Fibroblast of lung (primary cell): ENCODE results near the gene KCNA3. TPM values are rescaled to one million over a fixed set of nuclear protein-coding genes. Genes with fewer than 3 reads are reported as not detected.

Experiments
- DNase-seq, 2 donors: peaks; one replicate each; pipeline versions ENCODE4 v3.0.0 to v3.0.0-alpha.2; 2010; ENCODE audit warnings: low read depth in 2 of 2
- H2AFZ ChIP-seq: 2 replicates; pipeline ENCODE4 v1.5.1; 2012; ENCODE audit warnings: low read length, control low read depth, inconsistent platforms
- H3K27ac ChIP-seq: 2 replicates; pipeline ENCODE4 v1.5.1; 2011; ENCODE audit warnings: low read length, control low read depth; ENCODE audit not compliant: insufficient read depth
- H3K27me3 ChIP-seq: 2 replicates; pipeline ENCODE4 v1.5.1; 2011; ENCODE audit warnings: mild to moderate bottlenecking, low read length; ENCODE audit not compliant: control insufficient read depth, insufficient read depth
- H3K36me3 ChIP-seq: 2 replicates; pipeline ENCODE4 v1.5.1; 2011; ENCODE audit warnings: low read length; ENCODE audit not compliant: control insufficient read depth, insufficient read depth
- H3K4me1 ChIP-seq: 2 replicates; pipeline ENCODE4 v1.5.1; 2011; ENCODE audit warnings: low read length; ENCODE audit not compliant: control insufficient read depth, insufficient read depth; ENCODE audit errors: extremely low read depth
- H3K4me2 ChIP-seq: 2 replicates; pipeline ENCODE4 v1.5.1; 2011; ENCODE audit warnings: low read length, control low read depth; ENCODE audit not compliant: insufficient read depth; ENCODE audit errors: extremely low read depth
- H3K4me3 ChIP-seq, 4 experiments: fragments of 200-600 bp in 1 of 4; sonication (generic) in 1 of 4; replicated peaks in 1 of 4; 2 replicates each; pipeline ENCODE4 v1.5.1; 2011 to 2016; ENCODE audit warnings: low read length in 4 of 4, low read depth in 3 of 4, mild to moderate bottlenecking in 3 of 4, control low read depth in 2 of 4, inconsistent platforms in 1 of 4, mixed read lengths in 1 of 4; ENCODE audit not compliant: insufficient read depth in 1 of 4; ENCODE audit errors: control extremely low read depth in 1 of 4
- H3K79me2 ChIP-seq: 2 replicates; pipeline ENCODE4 v1.5.1; 2012; ENCODE audit warnings: mild to moderate bottlenecking, low read length, inconsistent platforms; ENCODE audit not compliant: control insufficient read depth, insufficient read depth
- H3K9ac ChIP-seq: 2 replicates; pipeline ENCODE4 v1.5.1; 2011; ENCODE audit warnings: mild to moderate bottlenecking, low read length, control low read depth; ENCODE audit not compliant: insufficient read depth
- H3K9me3 ChIP-seq: 2 replicates; pipeline ENCODE4 v1.5.1; 2012; ENCODE audit warnings: low read depth, low read length; ENCODE audit not compliant: control insufficient read depth, insufficient read depth
- H4K20me1 ChIP-seq: 2 replicates; pipeline ENCODE4 v1.5.1; 2011; ENCODE audit warnings: low read length; ENCODE audit not compliant: control insufficient read depth, insufficient read depth; ENCODE audit errors: extremely low read depth
- CTCF ChIP-seq, 2 donors: IDR thresholded peaks in 1 of 2; conservative IDR thresholded peaks in 1 of 2; 1 replicate in 1 of 2; 2 replicates in 1 of 2; pipeline ENCODE4 v1.5.1; 2011 to 2012; ENCODE audit warnings: low read length in 2 of 2, control low read depth in 1 of 2, inconsistent platforms in 1 of 2, low read depth in 1 of 2, mild to moderate bottlenecking in 1 of 2
- EZH2 ChIP-seq: IDR thresholded peaks from 2 replicates; pipeline ENCODE4 v1.5.1; 2012; ENCODE audit warnings: low read length, control low read depth, mild to moderate bottlenecking; ENCODE audit errors: missing control alignments
- polyA plus RNA-seq, 2 donors: library from polyadenylated mRNA; depleted of rRNA in 1 of 2; stranded (reverse) in 1 of 2; unstranded in 1 of 2; fragments of >200 nt; gene quantifications; 2 replicates each; pipeline ENCODE4 v1.2.1, GENCODE V29; 2011 to 2012; ENCODE audit warnings: missing spikeins in 1 of 2
- total RNA-seq: library from RNA; depleted of rRNA; stranded (reverse); fragments of >200 nt; gene quantifications from 2 replicates; pipeline ENCODE4 v1.2.1, GENCODE V29; 2014

KCNA3 gene
- total and polyA plus RNA-seq, 2 donors (not counting 1 experiment from before 2014, with no cell fraction given) = 2.7 to 5.6 TPM

- Histone ChIP-seq H2AFZ (no peak overlapping the region), H4K20me1 (no peaks in the 10 kb centered on the region), H3K79me2 (no peaks in the 10 kb centered on the region), H3K4me1 (no peaks in the 10 kb centered on the region), H3K4me2 (no peak overlapping the region), H3K9me3 (no peaks in the 10 kb centered on the region), H3K27ac (no peak overlapping the region), H3K4me3 (no peak overlapping the region), H3K27me3 (peaks cover 3% of the 10 kb centered on the region), H3K36me3 (no peaks in the 10 kb centered on the region), H3K9ac (no peak overlapping the region)
- DNase-seq = no peak
- no peak for TF ChIP-seq EZH2
- no peak for TF ChIP-seq CTCF (conservative IDR thresholded peaks at IDR 0.05 in 1 of 2, IDR thresholded peaks at IDR 0.05 in 1 of 2; ENCODE audit: low read depth in 1 of 2, low read length in 2 of 2)
These were observed 32.5 kb upstream of the KCNA3 start for GRCh38 chr1:110707232-110707631.

GRCh38 chr1:110706621-110707020 lies 31.9 kb upstream of the KCNA3 start:
- no peaks in the 10 kb centered on the region for H3K36me3 ChIP-seq
- H3K4me3 ChIP-seq = no peak overlapping the region
- H3K27ac ChIP-seq = no peak overlapping the region
- no peak for TF ChIP-seq CTCF (conservative IDR thresholded peaks at IDR 0.05 in 1 of 2, IDR thresholded peaks at IDR 0.05 in 1 of 2; ENCODE audit: low read depth in 1 of 2, low read length in 2 of 2)
- no peak for TF ChIP-seq EZH2
- peaks cover 3% of the 10 kb centered on the region for H3K27me3 ChIP-seq
- no peaks in the 10 kb centered on the region for H4K20me1 ChIP-seq
- H3K4me1 ChIP-seq = no peaks in the 10 kb centered on the region
- no peaks in the 10 kb centered on the region for H3K79me2 ChIP-seq
- H3K9ac ChIP-seq = no peak overlapping the region
- no peak overlapping the region for H2AFZ ChIP-seq
- H3K4me2 ChIP-seq = no peak overlapping the region
- H3K9me3 ChIP-seq = no peaks in the 10 kb centered on the region
- no peak for DNase-seq

- H3K4me1 ChIP-seq = no peaks in the 10 kb centered on the region
- no peak overlapping the region for H3K9ac ChIP-seq
- no peak overlapping the region for H3K27ac ChIP-seq
- no peaks in the 10 kb centered on the region for H3K36me3 ChIP-seq
- peaks cover 3% of the 10 kb centered on the region for H3K27me3 ChIP-seq
- H3K79me2 ChIP-seq = no peaks in the 10 kb centered on the region
- no peak overlapping the region for H3K4me3 ChIP-seq
- H2AFZ ChIP-seq = no peak overlapping the region
- no peaks in the 10 kb centered on the region for H4K20me1 ChIP-seq
- TF ChIP-seq EZH2 = no peak
- TF ChIP-seq CTCF (conservative IDR thresholded peaks at IDR 0.05 in 1 of 2, IDR thresholded peaks at IDR 0.05 in 1 of 2; ENCODE audit: low read depth in 1 of 2, low read length in 2 of 2) = no peak
- H3K4me2 ChIP-seq = no peak overlapping the region
- H3K9me3 ChIP-seq = no peaks in the 10 kb centered on the region
- no peak for DNase-seq
These were observed 27.5 kb upstream of the KCNA3 start for GRCh38 chr1:110702260-110702659.
